T-cell (primary cell): ENCODE data around the gene DTNBP1. TPM values are rescaled to one million over a fixed set of nuclear protein-coding genes. Genes with fewer than 3 reads are reported as not detected.

ENCODE experiments used
- ATAC-seq, 4 experiments: fragments of 200-7000 bp in 3 of 4; fragments of 150-1000 bp in 1 of 4; cut with Tn5 transposase; replicated peaks in 1 of 4; 1 replicate in 3 of 4; 2 replicates in 1 of 4; pipeline ENCODE4 v1.10.0; 2021; ENCODE audit warnings: moderate library complexity in 3 of 4, mild to moderate bottlenecking in 2 of 4, moderate number of reproducible peaks in 1 of 4
- CTCF ChIA-PET, 2 donors: fragments of 300-600 bp; sonication (Branson Sonifier 250); formaldehyde crosslinking; loops; one replicate each; lab custom pipeline; 2022; ENCODE audit warnings: antibody characterized with exemption in 2 of 2; lab: Charles Lee
- POLR2A ChIA-PET, 2 donors: fragments of 300-600 bp; sonication (Branson Sonifier 250); formaldehyde crosslinking; loops; one replicate each; lab custom pipeline; 2022; ENCODE audit warnings: antibody characterized with exemption in 2 of 2; lab: Charles Lee
- DNase-seq, 35 experiments: peaks; one replicate each; pipeline versions ENCODE4 v3.0.0 to v3.0.0-alpha.2; 2013 to 2023
- H3K27ac ChIP-seq: one replicate; pipeline ENCODE4 v1.5.1; 2013; ENCODE audit warnings: low read length
- H3K27me3 ChIP-seq, 2 experiments: replicated peaks in 1 of 2; 1 replicate in 1 of 2; 2 replicates in 1 of 2; pipeline versions ENCODE4 v1.6.1 to v1.7.0; 2013; ENCODE audit warnings: low read length in 1 of 2, mixed read lengths in 1 of 2; ENCODE audit not compliant: control insufficient read depth in 2 of 2, insufficient read depth in 2 of 2; ENCODE audit errors: extremely low read depth in 1 of 2
- H3K36me3 ChIP-seq, 2 donors: 1 replicate in 1 of 2; 2 replicates in 1 of 2; pipeline versions ENCODE4 v1.6.1 to v1.7.0; 2013; ENCODE audit warnings: low read length in 1 of 2; ENCODE audit not compliant: control insufficient read depth in 2 of 2, insufficient read depth in 1 of 2; ENCODE audit errors: extremely low read depth in 1 of 2
- H3K4me1 ChIP-seq, 2 experiments: 1 replicate in 1 of 2; 2 replicates in 1 of 2; pipeline versions ENCODE4 v1.6.1 to v1.7.0; 2013; ENCODE audit warnings: low read length in 2 of 2, mixed read lengths in 1 of 2; ENCODE audit not compliant: insufficient read depth in 2 of 2, control insufficient read depth in 1 of 2; ENCODE audit errors: extremely low read depth in 1 of 2
- H3K4me3 ChIP-seq, 2 donors: 1 replicate in 1 of 2; 2 replicates in 1 of 2; pipeline versions ENCODE4 v1.5.1 to v1.7.0; 2013; ENCODE audit warnings: mild to moderate bottlenecking in 2 of 2, low read length in 1 of 2, moderate library complexity in 1 of 2; ENCODE audit not compliant: control insufficient read depth in 1 of 2; ENCODE audit errors: extremely low read depth in 1 of 2
- H3K9me3 ChIP-seq: 2 replicates; pipeline ENCODE4 v1.7.0; 2013
- H3K27ac Mint-ChIP-seq, 2 donors: one replicate each; pipeline ENCODE4 v1.8.0; 2020 to 2021; ENCODE audit warnings: mild to moderate bottlenecking in 2 of 2, mixed read lengths in 2 of 2
- H3K27me3 Mint-ChIP-seq, 2 donors: one replicate each; pipeline ENCODE4 v1.8.0; 2021 to 2022; ENCODE audit warnings: mixed read lengths in 2 of 2
- H3K36me3 Mint-ChIP-seq: one replicate; pipeline ENCODE4 v1.8.0; 2021; ENCODE audit warnings: mixed read lengths
- H3K4me1 Mint-ChIP-seq, 3 donors: one replicate each; pipeline ENCODE4 v1.8.0; 2020 to 2022; ENCODE audit warnings: mixed read lengths in 3 of 3, mild to moderate bottlenecking in 1 of 3
- H3K4me3 Mint-ChIP-seq, 3 donors: one replicate each; pipeline ENCODE4 v1.8.0; 2020 to 2022; ENCODE audit warnings: mild to moderate bottlenecking in 3 of 3, mixed read lengths in 3 of 3, moderate library complexity in 3 of 3
- H3K9me3 Mint-ChIP-seq, 3 donors: one replicate each; pipeline ENCODE4 v1.8.0; 2020 to 2022; ENCODE audit warnings: mixed read lengths in 3 of 3
- WGBS: methylation state at CpG from one replicate; pipeline ENCODE4 v1.1.5; 2013; ENCODE audit warnings: missing lambda C conversion rate; ENCODE audit not compliant: insufficient coverage; 5-methylcytosine and 5-hydroxymethylcytosine counted together
- total RNA-seq, 35 experiments: library from RNA in 6 of 35; stranded (reverse) in 6 of 35; fragments of 120-200 nt in 1 of 35; gene quantifications; one replicate each; pipeline versions ENCODE4 v1.2.1 to v1.2.4 and lab custom pipeline; 2013 to 2026

Gene DTNBP1
- total RNA-seq, 5 donors from 2014 or later (not counting 1 experiment from before 2014, with no cell fraction given), result 18.7 to 25.4 (median 19.9) TPM

- H3K9me3 Mint-ChIP-seq, result no peaks in the 10 kb centered on the region
- no peaks in the 10 kb centered on the region for H3K27me3 Mint-ChIP-seq
- CTCF ChIA-PET, result interaction anchor here in 1 of 2 donors (1.2 kb wide), 1 partner anchor 16 kb away, joined by 3 read pairs; no protein-coding TSS in a partner anchor
- Histone ChIP-seq H3K9me3 (no peaks in the 10 kb centered on the region), H3K27me3 (no peaks in the 10 kb centered on the region), H3K36me3 (no peaks in the 10 kb centered on the region), H3K4me3 (peak overlapping the region; percentile 62 to 75), H3K27ac (peak overlapping the region; percentile 56), H3K4me1 (peaks cover 7 to 11% of the 10 kb centered on the region in 2 experiments)
- peak overlapping the region; percentile 32 to 77 for H3K27ac Mint-ChIP-seq
- H3K4me1 Mint-ChIP-seq, result peaks cover 42 to 46% (median 45%) of the 10 kb centered on the region in 3 donors
- no peak for DNase-seq
- ATAC-seq, result no peak
- WGBS, result 9% methylated on average over 25 of the region's 26 CpGs
- H3K36me3 Mint-ChIP-seq, result peaks cover 8% of the 10 kb centered on the region
- POLR2A ChIA-PET, result interaction anchor here in 1 of 2 donors (0.6 kb wide), 1 partner anchor 557 kb away, joined by 3 read pairs; no protein-coding TSS in a partner anchor
- H3K4me3 Mint-ChIP-seq, result peak overlapping the region; percentile 72 to 85 (median 84)
Measured at GRCh38 chr6:15661853-15662325, 939 bp downstream of the DTNBP1 start.

GRCh38 chr6:15659181-15659580, 3.6 kb downstream of the DTNBP1 start:
- no peaks in the 10 kb centered on the region for H3K9me3 Mint-ChIP-seq
- no peak overlapping the region for H3K27ac Mint-ChIP-seq
- peaks cover 7 to 11% of the 10 kb centered on the region in 2 experiments for H3K4me1 ChIP-seq
- peaks cover 57 to 61% (median 60%) of the 10 kb centered on the region in 3 donors for H3K4me1 Mint-ChIP-seq
- ChIA-PET POLR2A (interaction anchor here in 1 of 2 donors (0.7 kb wide), 2 partner anchors 192 to 226 kb away, joined by 3 to 4 read pairs; no protein-coding TSS in a partner anchor), CTCF (interaction anchor here in 1 of 2 donors (0.6 kb wide), 2 partner anchors 48 to 1049 kb away, joined by 3 to 5 read pairs; no protein-coding TSS in a partner anchor)
- DNase-seq (no peak), ATAC-seq (no peak)
- no peak overlapping the region for H3K4me3 Mint-ChIP-seq
- H3K27me3 Mint-ChIP-seq, result no peaks in the 10 kb centered on the region
- 61% methylated on average over 3 of the region's 7 CpGs for WGBS
- H3K36me3 Mint-ChIP-seq, result peaks cover 8% of the 10 kb centered on the region
- H3K9me3 ChIP-seq, result no peaks in the 10 kb centered on the region
- H3K4me3 ChIP-seq, result no peak overlapping the region
- no peaks in the 10 kb centered on the region for H3K27me3 ChIP-seq
- H3K36me3 ChIP-seq, result no peaks in the 10 kb centered on the region
- H3K27ac ChIP-seq, result no peak overlapping the region

- Mint-ChIP-seq H3K27me3 (no peaks in the 10 kb centered on the region), H3K27ac (no peak overlapping the region), H3K9me3 (no peaks in the 10 kb centered on the region), H3K4me1 (peaks cover 55 to 65% (median 56%) of the 10 kb centered on the region in 3 donors), H3K4me3 (no peak overlapping the region), H3K36me3 (peaks cover 8% of the 10 kb centered on the region)
- H3K4me1 ChIP-seq, result peaks cover 5 to 9% of the 10 kb centered on the region in 2 experiments
- DNase-seq, result no peak
- no peaks in the 10 kb centered on the region for H3K36me3 ChIP-seq
- no peak for ATAC-seq
- WGBS, result 39% methylated on average over 2 of the region's 6 CpGs
- ChIA-PET CTCF (no interaction called here), POLR2A (interaction anchor here in 1 of 2 donors (0.7 kb wide), 1 partner anchor 225 kb away, joined by 3 read pairs; no protein-coding TSS in a partner anchor)
- no peak overlapping the region for H3K4me3 ChIP-seq
- H3K27ac ChIP-seq, result no peak overlapping the region
- no peaks in the 10 kb centered on the region for H3K27me3 ChIP-seq
- no peaks in the 10 kb centered on the region for H3K9me3 ChIP-seq
Measured at GRCh38 chr6:15658181-15658744, 4.6 kb downstream of the DTNBP1 start.

GRCh38 chr6:15657290-15657689, 5.5 kb downstream of the DTNBP1 start:
- peaks cover 11% of the 10 kb centered on the region for H3K36me3 Mint-ChIP-seq
- no peaks in the 10 kb centered on the region for H3K36me3 ChIP-seq
- H3K27ac Mint-ChIP-seq, result no peak overlapping the region
- H3K4me1 ChIP-seq, result peaks cover 4 to 6% of the 10 kb centered on the region in 2 experiments
- H3K4me1 Mint-ChIP-seq, result peaks cover 52 to 68% (median 61%) of the 10 kb centered on the region in 3 donors
- ATAC-seq (no peak), DNase-seq (no peak)
- H3K9me3 ChIP-seq, result no peaks in the 10 kb centered on the region
- H3K27me3 Mint-ChIP-seq, result no peaks in the 10 kb centered on the region
- 100% methylated on average over 1 of the region's 2 CpGs for WGBS
- no peak overlapping the region for H3K27ac ChIP-seq
- H3K4me3 Mint-ChIP-seq, result no peak overlapping the region
- ChIA-PET POLR2A (no interaction called here), CTCF (no interaction called here)
- H3K9me3 Mint-ChIP-seq, result no peaks in the 10 kb centered on the region
- no peak overlapping the region for H3K4me3 ChIP-seq
- H3K27me3 ChIP-seq, result no peaks in the 10 kb centered on the region

GRCh38 chr6:15656145-15656544, 6.7 kb downstream of the DTNBP1 start:
- POLR2A ChIA-PET, result no interaction called here
- Histone ChIP-seq H3K27me3 (no peaks in the 10 kb centered on the region), H3K4me3 (no peak overlapping the region), H3K36me3 (no peaks in the 10 kb centered on the region), H3K27ac (no peak overlapping the region), H3K9me3 (no peaks in the 10 kb centered on the region), H3K4me1 (no peaks in the 10 kb centered on the region)
- H3K36me3 Mint-ChIP-seq, result peaks cover 11% of the 10 kb centered on the region
- no peaks in the 10 kb centered on the region for H3K27me3 Mint-ChIP-seq
- ATAC-seq (no peak), DNase-seq (no peak)
- no CpG with 5 or more reads among the region's 3 CpGs for WGBS
- CTCF ChIA-PET, result no interaction called here
- H3K9me3 Mint-ChIP-seq, result no peaks in the 10 kb centered on the region
- H3K4me1 Mint-ChIP-seq, result peaks cover 47 to 62% (median 55%) of the 10 kb centered on the region in 3 donors
- H3K27ac Mint-ChIP-seq, result no peak overlapping the region
- H3K4me3 Mint-ChIP-seq, result no peak overlapping the region

- no CpG with 5 or more reads among the region's 4 CpGs for WGBS
- Histone ChIP-seq H3K4me1 (no peaks in the 10 kb centered on the region), H3K27me3 (no peaks in the 10 kb centered on the region), H3K4me3 (no peak overlapping the region), H3K9me3 (no peaks in the 10 kb centered on the region), H3K27ac (no peak overlapping the region), H3K36me3 (peaks cover 0 to under 1% of the 10 kb centered on the region in 2 donors)
- ChIA-PET POLR2A (no interaction called here), CTCF (no interaction called here)
- Mint-ChIP-seq H3K4me1 (peaks cover 42 to 51% (median 46%) of the 10 kb centered on the region in 3 donors), H3K4me3 (no peak overlapping the region), H3K27ac (no peak overlapping the region), H3K36me3 (peaks cover 21% of the 10 kb centered on the region), H3K9me3 (peaks cover 0 to 2% (median 0%) of the 10 kb centered on the region in 3 donors), H3K27me3 (no peaks in the 10 kb centered on the region)
- ATAC-seq, result no peak
- DNase-seq, result no peak
Measured at GRCh38 chr6:15654250-15654649, 8.6 kb downstream of the DTNBP1 start.
